ENCODE data around the gene TRPM3.

The TRPM3 gene

DNA sequence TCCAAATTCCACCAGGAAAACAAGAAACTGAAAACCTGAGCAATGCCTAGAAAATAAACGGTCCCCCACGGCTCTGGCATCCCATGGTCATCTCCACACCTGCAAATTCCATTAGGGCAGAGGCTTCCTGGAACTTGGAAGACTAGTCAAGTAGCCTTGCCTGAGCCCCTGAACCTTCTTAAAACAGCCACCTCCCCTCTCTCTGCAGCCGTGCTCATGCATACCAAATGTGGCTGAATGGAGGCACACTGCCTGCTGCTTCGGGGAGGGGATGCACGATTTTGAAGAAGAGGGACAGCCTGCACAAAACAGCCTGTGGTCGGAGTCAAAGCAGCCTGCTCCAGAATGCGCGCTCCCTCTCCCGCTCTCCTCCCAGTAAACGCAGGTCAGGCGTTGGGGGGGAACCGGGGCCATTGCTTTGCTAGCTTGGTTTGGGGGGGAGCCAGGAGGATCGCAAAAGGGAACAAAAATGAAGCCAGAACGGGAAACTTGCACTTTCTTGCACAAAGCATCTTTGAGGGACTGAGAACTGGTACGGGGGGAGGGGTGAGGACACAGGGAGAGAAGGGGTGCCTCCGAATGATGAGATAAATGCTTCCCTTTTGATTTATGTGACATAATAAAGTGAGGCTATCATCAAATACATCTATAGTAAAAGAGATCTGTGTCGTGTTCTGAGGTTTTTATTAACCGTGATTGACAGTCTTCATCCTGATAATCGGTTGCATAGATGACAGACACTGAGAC lies at the start of gene TRPM3:
Gene TRPM3, minus strand, starts transcription at position 347 of the 747 bp plus-strand sequence. Its CDS starts 267 bp downstream, at position 80.
- DNase-seq (ENCODE audit: low read depth): no peak

DNA sequence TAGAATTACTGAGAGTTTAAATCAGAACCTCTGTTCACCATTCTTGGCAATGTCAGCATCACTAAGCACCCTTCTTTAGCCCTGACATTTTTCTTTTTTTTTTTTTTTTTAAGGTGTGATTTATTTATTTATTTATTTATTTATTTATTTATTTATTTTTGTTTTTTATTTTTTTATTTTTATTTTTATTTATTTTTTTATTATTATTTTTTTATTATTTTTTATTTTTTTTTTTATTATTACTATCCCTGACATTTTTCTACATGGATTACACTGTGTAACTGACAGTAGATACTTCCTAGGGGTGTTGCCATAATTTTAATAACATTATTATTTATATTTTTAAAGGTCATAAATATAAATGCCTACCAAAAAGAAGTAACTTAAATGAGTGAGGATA lies 47.0 kb upstream of the TRPM3 start:
- no peak for DNase-seq (ENCODE audit: low read depth)

DNA sequence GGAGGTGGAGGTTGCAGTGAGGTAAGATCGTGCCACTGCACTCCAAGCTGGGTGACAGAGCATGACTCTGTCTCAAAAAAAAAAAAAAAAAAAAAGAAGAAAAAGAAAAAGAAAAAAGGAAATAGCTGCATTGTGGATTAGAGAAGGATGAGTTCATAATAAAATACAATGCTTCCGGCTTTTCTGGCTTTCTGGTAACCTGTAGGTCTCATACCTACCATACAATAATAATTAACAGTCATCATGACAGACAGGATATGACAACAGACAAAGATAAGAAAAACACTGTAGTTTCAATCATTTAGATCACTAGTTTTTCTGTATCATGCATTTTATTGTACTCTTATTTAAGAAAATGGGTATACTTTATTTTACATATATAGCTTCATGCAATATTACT lies 40.7 kb upstream of the TRPM3 start:
- no peak for DNase-seq (ENCODE audit: low read depth)

DNA sequence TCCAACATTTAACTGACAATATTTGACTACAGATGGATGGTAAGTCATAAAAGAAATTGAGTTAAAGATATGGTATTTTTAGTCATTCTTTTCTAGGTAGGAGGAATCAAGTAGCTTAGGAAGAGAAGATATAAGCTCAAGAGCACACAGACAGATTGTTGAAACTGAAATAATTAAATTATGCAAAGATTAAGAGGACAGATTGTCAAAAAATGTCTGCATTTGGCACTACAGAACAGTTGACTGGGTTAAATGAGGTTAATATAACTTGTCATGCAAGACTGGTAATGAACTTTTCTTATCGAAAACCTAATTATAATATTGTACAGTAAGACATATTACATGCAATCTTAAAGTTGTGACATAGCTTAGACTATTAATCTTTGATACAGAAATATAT lies 36.3 kb upstream of the TRPM3 start:
- no peak for DNase-seq (ENCODE audit: low read depth)

DNA sequence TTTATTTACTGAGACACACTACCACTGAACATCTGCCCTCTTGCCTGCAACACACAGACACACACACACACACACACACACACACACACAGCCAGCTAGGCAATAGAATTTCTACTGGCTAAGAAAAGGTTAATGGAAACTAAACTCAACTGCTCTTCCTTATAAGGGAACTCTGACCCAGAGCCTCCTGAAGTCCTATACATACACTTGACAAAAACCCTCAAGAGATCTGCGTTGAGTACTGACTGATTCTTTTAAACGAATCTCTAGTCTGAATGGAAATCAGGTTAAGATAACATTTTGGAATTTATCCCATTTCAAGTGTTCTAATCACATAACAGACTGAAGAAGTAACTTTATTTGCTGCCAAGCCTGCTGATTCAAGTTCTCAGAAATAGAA lies 25.9 kb upstream of the TRPM3 start:
- DNase-seq (ENCODE audit: low read depth): no peak

DNA sequence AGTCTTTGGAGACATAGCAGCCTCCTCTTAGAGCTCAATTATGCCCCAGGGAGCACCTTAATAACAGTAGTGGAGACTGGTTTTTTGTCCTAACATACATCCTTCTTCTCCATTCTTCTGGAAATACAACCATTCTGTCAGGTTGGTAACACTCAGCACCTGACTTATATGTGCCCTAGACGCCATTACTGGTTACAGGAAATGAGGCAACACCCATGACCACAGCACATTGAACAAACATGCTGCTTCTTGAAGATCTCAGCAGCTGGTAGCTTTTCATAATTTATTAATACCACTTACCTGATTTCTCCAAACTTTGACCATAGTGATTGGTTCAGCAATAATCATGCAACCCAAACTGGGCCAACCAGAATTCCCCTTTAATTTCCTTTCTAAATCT lies 25.1 kb upstream of the TRPM3 start:
- DNase-seq (ENCODE audit: low read depth): no peak

DNA sequence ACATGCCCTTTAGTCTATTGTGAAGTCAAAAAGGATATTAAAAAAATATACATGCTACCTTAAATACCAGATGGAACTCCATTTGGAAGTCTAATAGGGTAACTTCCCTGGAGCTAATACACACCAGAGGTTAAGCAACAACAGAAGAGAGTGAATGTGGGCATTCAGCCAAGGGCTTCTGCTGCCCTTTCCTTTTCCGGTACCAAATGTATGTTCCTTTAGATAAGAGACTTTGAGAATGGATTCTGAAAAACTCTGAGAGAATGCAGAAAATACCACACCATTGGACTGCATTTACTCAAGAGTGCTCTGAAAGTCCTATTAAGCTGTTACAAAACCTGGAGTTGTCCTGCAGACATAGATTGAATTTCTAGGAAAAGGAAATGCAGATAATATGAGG lies 23.8 kb upstream of the TRPM3 start:
- no peak for DNase-seq (ENCODE audit: low read depth)

DNA sequence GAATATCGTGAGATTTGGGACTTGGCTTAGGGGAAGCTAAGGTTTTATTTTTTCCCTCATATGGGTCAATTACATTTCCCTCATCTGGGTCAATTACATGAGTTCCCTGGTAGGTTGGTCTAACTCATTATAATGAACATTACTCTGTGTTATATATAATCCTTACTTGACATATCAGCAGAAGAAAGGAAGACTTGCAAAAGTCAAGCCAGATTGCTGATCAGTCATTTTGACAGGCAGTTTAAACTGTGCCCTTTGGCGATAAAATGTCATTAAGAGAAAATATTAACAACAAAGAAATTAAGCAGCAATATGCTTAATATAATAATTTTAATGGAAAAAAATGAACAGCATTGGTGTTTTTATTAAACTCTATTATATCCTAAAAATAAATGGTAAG lies 23.1 kb upstream of the TRPM3 start:
- DNase-seq (ENCODE audit: low read depth): no peak

DNA sequence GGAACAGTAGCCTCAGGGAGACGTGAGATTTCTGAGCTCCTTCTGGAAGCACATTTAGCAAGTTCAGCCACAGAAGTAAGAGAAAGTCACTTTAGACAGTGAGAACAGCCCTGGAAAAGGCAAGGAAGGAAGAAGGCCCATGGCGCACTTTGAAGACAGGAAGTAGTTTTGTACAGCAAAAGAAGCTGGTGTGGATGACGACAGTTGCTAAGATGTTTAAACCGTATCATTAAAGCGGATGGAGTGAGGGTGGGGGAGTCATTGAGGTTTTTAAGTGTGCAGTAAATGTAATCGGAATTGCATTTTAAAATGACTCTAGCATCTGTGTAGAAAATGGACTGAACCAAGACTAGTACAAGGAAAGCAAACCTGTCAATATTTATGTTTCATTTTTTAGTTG lies 15.3 kb upstream of the TRPM3 start:
- no peak for DNase-seq (ENCODE audit: low read depth)

DNA sequence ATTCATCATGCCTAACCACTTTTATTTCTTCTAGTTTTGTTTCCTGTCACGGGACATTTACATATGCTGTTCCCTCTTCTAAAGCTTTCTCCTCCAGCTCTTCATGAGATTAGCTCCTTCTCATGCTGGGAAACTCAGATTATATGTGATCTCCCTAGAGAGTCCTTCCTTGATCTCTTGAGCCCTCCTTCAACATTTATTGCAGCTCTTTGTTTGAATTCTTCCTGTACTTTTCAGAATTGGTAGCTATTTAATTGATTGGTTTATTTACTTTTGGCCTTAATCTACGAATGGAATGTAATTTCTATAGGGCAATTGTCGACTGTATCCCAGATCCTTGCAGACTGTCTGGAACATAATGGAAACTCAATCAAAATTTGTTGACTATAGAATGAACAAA lies 9.7 kb upstream of the TRPM3 start:
- DNase-seq (ENCODE audit: low read depth): no peak

DNA sequence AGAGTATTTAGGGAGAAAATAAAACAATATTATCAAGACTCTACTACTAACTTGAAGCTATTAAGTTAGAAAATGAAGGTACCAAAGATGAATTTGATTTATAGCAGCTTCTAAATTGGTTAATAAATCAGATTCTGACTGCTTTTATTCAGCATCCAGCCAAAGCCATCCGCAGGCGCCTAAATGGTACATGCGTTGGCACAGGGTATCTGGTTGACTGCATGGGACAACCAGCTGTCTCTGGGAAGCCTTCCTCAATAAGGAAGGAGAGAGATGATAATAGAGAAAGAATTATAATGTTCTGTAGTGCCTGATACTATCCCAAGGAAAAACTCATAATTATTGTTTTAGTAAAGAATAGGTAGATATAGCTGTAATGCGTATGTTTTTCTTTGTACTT lies 9.1 kb upstream of the TRPM3 start:
- DNase-seq (ENCODE audit: low read depth): no peak

DNA sequence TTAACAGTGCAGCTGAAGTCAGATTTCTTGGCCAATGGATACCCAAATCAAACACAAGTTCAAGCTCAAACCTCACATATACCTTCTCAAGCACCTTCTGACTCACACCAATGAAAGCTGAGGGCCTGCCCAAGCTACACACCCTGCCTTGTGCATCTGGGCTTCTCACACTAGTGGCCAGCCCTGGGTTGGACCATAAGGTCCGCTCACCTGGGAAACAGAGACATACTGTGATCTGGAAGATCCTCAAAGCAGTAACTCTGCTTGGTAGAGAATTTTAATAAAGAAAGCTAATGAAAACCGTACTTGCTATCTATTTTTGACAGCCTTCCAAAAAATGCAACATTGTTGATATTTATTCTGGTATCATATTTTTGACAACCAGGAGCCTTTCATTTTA lies 7.4 kb upstream of the TRPM3 start:
- no peak for DNase-seq (ENCODE audit: low read depth)

DNA sequence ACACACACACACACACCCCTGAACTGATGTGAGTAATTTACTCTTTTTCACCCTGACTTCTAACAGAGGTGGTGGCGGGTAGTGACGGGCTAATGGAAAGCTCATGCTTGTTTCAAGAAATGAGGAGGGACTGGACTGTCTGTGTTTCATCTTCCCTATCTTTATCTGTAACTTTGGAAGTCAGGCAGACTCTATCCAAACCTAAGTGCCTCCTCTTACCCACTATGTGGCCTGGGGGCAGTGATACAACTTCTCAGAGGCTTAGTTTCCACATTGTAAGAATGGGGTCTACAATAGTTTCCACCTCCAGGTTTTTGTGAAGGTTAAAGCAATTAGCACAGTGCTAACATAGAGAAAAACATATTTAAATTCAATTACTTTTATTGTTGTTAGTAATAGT lies 5.9 kb upstream of the TRPM3 start:
- no peak for DNase-seq (ENCODE audit: low read depth)

DNA sequence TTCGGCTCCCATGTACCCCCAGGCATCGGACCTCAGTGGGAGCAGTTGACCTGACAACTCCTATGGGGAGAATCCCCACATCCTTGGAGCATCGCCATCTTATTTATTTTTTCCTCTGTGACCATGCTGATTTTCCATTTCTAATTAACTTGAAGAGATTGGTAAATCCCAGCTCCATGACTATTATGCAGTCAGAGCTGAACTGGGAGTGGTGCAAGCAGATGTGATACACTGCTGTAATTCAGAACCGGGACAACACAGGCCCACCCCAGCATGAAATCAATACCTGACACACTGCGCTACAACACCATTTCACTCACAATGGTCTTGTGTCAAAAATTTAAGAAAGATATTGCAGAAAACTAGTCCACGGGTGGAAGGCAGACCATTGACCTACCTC lies 1.0 kb upstream of the TRPM3 start:
- DNase-seq (ENCODE audit: low read depth): no peak

DNA sequence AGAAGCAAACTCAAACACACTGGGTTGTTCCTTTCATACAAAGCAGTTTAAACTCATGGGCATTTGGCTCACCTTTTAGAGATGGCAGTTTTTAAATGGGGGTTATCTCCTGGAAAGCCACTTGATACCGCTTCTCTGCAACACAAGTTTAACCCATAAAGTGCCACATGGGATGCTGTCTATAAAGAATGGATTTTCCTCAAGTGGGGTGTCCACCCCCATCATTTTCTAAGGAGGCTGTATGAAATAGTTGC lies 528 bp upstream of the TRPM3 start:
- no peak for DNase-seq (ENCODE audit: low read depth)

DNA sequence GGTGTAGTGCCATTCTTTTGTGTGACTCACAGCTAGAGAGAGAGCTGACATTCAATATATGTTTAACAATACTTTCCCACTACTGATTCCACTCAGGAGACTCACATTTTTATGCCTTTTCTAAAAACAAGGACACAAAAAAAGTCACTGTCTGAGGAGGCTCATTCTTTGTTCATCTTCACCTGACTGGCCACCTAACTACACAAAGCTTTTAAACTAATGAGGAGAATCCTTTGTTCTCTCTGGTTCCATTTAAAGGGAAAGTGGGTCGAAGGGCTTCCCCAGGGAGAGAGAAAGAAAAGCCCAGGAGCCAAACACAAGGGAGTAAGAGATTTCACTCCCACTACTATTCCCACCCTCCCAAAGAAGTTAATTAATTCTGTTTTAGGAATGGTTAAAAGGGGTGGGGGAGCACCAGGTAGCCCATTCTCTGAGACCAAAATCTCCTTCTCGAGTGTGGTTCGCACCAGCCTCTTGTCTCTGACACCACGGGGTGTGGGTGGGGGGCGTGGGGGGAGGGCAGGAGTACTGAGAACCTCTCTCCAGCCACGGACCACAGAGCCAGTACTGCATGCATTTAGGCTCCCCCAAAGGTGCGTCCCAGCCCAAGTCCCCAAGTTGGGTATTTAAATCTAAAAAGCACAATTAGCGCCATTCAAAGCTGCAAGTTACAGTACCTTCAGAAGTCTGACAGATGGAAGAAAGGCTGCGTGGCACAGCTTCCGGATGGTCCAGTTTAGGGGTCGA lies 747 bp downstream of the TRPM3 start:
- DNase-seq (ENCODE audit: low read depth): no peak

DNA sequence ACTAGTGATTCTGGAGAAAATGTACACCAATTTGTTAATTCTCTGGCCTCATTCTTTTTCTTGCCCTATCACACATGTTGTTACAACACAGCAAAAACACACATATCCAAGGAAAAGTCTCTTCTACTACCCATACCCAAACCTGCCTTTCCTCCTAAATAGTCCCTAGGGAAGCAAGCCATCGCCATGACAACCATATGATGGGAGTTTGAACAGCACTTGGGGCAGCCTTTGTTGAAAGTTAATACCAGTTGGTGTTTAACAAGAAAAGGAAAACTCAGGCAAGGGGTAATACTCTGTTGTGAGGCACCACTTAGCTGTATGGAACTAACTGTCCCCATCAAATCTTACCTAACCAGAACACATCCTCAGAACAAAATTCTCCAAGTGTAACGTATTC lies 1.7 kb downstream of the TRPM3 start:
- no peak for DNase-seq (ENCODE audit: low read depth)

DNA sequence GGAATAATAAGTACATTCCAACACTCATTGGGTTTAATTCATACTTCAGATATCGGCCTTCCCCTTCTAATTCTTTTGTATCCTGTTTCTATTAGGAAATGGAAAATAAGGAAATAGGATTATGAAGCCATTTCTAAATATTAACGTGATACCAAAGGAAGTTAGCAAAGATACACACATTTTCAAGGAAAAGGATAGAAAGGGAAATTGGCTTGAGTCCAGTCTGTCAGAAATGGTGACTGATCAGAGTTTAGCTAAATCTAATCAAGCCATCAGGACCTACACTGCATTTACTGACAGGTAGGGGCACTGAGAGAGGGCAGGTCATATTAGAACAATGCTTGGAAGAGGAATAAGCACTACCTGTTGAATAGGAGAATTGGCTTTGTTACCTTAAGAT lies 3.1 kb downstream of the TRPM3 start:
- DNase-seq (ENCODE audit: low read depth): no peak

DNA sequence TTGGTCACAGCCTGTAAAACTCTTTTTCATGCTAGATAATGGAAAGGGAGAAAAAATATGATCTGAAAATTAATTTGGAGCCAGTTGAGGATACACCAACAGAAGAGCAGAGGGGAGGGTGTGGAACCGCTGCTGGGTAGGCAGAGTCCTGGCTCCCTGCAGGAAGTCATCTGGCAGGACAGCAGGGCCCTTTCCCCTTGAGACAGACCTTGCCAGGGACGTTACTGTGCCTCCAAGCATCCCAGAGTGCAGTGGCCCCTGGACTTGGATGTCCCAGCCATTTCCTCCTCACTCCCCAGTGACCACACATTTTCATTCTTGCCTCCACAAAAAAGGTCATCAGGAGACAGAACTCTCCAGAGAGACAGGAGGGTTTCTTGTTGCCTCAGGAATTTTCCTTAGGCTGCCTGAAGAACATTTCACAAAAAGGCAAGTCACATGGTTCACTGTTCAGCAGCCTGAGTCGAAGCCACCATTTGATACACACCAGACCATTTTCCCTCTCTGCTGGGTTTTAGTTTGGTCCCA lies 5.9 kb downstream of the TRPM3 start:
- DNase-seq (ENCODE audit: low read depth): no peak

DNA sequence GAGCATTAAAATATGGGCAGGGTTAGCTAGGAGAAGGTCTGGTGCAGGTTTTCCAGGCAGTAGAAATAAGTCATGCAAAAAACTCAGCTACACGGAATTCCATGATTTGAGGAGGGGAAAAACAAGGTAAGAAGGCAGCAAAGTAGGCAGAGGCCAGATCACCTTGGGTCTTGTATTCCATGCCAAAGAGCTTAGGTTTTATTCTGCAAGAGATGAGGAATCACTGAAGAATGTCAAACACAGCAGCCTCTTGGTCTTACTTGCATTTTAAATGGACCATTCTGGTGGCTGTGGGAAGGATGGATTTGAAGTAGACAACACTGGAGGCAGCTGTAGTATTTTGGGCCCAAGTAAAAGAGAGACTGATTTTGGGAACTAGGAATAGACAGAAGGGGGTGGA lies 8.6 kb downstream of the TRPM3 start:
- DNase-seq (ENCODE audit: low read depth): no peak

DNA sequence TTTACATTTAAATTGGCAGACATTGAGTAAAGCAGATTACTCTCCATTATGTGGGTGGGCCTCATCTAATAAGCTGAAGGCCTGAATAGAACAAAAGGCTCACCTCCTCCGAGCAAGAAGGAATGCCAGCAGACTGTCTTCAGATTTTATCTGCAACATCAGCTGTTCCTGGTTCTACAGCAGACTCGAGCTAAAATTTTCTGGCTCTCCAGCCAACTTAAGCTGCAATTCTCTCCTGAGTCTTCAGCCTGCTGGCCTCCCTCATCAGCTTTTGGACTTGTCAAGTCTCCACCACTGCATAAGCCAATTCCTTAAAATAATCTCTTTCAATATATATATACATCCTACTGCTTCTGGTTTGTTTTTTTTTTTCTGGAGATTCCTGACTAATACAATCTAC lies 12.5 kb downstream of the TRPM3 start:
- DNase-seq (ENCODE audit: low read depth): no peak

DNA sequence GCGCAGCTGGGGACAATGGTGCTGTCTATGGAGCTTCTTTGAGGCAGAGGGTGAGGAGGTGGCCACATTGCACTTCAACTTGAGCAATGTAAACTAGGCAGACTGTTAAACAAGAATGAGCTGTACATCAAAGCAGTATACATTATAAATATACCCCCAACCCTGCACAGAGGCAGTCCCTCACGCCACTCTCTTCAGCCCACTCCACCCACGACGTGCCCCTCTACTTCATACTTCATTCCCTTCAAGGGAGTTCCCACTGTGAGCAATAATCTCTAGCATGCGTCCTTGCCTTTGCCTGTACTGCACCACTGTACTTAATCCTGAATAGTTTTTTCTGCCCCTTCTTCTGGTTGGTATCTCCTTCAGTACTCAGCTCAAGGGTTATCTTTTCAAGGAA lies 14.4 kb downstream of the TRPM3 start:
- DNase-seq (ENCODE audit: low read depth): no peak

DNA sequence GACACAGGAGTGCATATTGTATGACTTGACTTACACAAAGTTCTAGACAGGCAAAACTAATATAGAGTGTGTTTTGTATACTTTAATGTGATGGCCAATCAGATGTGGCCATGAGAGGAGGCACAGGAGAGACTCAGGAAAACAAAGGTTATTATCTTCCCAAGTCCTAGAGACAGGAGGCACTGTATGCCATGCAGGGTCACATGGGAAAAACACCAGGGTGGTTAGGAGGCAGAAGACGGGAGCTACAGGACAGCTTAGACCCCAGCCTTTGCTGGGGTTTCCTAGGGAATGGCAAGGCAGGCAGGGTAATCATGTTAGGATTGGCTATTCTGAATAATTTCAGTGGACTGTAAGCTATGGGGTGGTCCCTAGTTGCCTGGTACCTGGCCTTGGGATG lies 16.2 kb downstream of the TRPM3 start:
- DNase-seq (ENCODE audit: low read depth): no peak

DNA sequence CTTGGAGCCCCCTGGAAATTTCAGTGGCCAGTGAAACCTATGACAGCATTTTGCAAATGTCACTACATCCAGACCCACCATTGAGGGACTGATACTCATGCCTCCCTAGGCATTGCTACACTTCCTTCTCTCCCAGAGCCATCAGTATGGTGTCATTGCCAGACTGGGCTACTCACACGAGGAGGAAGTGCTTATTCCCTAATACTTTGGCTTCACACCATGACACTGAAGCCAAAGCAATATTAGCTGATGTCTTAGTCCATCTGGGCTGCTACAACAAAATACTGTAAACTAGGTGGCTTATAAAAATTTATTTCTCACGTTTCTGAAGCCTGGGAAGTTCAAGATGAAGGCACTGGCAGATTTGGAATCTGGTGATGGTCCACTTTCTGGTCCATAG lies 22.6 kb downstream of the TRPM3 start:
- DNase-seq (ENCODE audit: low read depth): no peak

Data from GM04503 (cell line).